ENCODE measurements around the gene FRMD8.
"Not testable (repeated sequence)": the region's sequence is repeated elsewhere in the genome, so short reads cannot be mapped to it uniquely, and the experiment has no call there.

Gene FRMD8

DNA sequence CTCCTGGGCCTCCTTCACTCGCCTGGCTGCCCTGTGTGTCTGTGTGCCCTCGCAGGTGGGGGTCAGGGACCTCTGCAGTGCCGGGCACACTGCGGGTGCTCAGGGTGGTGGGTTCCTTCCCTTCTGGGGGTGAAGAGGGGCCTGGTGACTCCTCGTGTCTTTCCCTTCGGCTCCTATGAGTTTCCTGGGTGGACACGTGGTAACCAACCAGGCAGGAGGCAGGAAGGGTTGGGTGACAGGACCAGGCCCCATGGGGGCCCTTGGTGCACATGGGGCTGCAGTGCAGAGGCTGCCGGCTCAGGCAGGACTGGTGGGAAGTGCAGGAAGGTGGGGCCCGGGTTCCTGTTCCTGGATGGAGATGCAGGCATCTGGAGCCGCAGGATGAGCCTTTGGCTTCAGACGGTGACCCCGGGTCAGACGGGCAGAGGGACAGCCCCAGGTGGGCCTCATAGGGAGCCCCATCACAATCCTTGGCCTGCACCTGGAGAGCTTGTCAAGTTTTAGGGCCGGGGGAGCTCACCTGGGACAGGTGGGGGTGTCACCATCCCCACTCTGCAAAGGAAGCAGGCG, 9.6 kb downstream of the FRMD8 start:
- DNase-seq: no peak

DNA sequence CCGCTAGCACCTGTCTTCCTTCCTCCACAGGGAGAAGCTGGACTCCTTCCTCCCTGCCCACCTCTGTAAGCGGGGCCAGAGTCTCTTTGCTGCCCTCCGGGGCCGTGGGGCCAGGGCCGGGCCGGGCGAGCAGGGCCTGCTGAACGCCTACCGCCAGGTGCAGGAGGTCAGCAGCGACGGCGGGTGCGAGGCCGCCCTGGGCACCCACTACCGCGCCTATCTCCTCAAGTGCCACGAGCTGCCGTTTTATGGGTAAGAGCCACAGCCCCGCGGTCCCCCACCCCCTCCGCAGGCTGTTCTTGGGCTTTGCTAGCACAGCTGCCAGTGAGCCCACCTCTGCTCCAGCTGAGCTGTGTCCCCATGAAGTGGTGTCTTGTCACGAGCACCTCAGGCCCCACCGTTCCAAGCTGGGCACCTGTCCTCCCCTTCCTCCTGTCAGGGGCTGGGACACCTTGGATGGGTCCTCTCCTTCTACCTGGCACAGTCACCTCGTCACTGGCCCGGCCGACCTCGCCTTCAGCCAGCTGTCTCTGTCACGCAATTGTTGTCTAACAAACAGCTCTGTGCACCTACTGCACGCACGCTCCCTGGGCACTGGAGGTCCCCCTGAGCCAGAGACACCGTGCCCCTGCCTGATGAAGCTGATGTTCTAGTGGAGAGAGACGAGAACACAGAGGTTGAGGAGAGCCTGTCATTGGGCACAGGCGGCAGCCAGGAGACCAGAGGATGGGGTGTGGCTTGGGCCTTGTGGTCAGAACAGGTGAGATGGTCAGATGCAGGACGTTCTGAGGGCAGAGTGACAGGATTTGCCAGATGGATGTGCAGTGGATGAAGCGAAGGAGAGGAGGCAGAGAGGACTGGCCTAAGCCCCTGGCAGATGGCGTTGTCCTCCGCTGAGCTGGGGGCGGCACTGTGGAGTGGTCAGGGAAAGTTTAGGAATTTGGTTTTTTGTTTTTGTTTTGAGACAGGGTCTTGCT, 10.6 kb downstream of the FRMD8 start:
- DNase-seq: no peak

DNA sequence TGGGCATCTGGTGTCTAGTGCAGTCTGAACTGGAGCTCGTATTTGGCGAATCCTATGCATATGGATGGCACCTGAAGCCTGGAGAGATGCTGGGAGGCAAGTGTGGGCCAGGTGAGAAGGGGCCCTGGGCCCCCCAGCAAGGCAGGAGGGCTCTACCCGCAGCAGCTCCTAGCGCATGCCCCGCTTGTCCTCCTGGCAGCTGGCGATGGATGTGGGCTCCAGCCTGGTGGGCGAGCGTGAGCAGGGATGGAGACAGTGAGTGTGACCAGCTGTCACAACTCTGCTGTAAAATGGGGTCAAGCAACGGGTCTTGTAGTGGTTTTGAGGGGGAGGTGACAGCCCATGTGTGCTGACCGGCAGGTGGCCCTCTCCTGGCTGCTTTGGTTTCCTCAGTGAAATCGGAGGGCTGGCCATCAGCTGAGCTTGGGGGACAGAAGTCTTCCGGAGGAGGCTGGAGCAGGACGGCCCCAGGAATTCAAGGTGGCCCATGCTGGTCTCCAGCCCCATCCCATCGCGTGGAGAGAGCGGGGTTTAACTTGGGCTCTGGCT, 12.0 kb downstream of the FRMD8 start:
- no peak for DNase-seq

DNA sequence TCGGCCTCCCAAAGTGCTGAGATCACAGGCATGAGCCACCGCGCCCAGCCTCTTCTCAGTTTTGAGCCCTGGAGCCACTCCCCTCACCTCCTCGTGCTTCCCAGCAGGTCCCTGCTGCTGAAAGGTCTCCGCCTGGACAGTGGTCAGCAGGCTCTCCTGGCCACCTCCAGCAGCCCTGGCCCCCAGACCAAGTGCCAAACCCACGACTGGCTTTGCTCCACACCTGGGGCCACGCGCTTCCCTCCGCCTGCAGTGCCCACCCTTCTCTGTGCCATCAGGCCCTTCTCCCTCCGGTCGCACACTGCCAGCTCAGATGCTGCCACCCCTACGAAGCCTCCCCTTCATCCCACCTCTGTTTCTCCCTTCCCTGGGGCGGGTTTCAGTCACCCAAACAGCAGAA, 12.8 kb downstream of the FRMD8 start:
- DNase-seq: no peak

- DNase-seq: no peak
Observed at GRCh38 chr11:65399845-65400244, 13.4 kb downstream of the FRMD8 start.

DNA sequence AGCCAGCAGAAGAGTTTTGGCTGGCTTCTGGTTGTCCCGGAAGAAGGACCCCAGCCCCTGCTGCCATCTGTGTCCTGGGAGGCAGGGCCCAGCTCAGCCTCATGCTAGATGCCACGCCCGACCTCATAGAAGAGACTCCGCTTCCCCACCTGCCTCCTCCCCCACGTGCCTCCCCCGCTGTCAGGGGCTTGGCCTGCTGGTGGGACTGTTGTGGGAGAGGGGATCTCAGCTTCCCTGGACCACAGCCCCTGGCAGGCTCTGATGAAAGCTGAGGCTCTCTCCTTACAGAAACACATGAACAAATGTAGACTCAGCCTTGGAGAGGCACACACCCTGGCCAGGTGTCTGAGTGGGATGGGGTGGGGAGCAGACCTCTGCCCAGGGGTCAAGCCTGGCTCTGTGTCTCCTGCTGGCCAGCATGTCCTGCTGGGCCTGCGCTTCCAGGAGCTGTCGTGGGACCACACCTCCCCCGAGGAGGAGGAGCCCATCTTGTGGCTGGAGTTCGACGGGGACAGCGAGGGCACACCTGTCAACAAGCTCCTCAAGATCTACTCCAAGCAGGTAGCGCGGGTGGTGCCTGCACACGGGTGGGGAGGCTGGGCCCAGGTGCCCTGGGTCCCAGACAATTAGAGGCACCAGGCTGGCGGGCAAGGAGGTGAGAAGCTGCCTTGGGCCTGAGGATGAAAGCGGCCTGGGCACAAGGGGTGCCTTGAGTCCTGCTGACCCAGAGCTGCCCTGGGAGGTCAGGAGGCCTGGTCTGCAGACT, 14.1 kb downstream of the FRMD8 start:
- DNase-seq: no peak

DNA sequence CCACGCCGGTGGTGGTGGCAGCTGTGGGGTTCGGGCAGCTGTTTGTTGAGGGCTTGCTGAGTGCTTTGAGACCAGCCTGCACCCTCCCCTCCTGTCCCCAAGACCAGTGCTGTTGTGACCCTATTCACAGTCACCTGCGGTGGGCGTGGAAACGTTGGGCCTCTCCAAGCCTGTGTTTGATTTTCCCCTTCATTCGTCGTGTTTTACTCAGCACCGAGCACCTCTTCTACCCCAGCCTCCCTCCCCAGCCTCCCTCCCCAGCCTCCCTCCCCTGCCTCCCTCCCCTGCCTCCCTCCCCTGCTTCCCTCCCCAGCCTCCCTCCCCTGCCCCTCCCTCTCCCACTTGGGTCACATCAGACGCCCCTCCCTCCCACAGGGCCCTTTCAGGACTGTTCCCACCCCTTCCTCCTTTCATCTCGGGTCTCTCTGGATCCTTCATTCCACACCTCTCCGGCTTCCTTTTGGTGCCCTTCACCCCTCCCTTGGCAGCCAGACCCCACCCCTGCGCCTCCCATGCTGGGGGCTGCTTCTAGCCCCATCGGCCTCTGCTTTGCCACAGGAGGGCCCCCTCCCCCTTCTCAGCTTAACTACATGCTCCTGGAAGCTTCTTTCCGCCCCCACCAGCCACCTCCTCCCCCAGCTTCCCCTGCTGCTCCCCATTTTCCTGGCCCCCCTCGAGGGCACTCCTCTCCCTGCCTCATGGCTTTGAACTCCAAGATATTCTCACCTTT, 14.8 kb downstream of the FRMD8 start:
- no peak for DNase-seq

GRCh38 chr11:65401803-65402248, 15.4 kb downstream of the FRMD8 start:
- DNase-seq: no peak

DNA sequence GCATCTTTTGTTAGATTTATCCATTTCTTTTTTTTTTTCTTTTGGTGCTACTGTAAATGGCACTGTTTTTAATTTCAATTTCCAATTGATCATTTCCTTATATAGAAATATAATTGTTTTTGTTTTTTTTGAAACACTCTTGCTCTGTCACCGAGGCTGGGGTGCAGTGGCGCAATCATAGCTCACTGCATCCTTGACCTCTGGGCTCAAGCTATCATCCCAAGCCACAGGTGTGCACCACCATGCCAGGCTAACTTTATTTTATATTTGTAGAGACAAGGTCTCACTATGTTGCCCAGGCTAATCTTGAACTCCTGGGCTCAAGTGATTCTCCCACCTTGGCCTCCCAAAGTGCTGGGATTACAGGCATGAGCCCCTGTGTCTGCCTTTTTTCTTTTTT, 16.4 kb downstream of the FRMD8 start:
- no peak for DNase-seq

GRCh38 chr11:65403607-65404121, 17.2 kb downstream of the FRMD8 start:
- peak; percentile 80 for DNase-seq

GRCh38 chr11:65404210-65404609, 17.8 kb downstream of the FRMD8 start:
- DNase-seq: no peak

DNA sequence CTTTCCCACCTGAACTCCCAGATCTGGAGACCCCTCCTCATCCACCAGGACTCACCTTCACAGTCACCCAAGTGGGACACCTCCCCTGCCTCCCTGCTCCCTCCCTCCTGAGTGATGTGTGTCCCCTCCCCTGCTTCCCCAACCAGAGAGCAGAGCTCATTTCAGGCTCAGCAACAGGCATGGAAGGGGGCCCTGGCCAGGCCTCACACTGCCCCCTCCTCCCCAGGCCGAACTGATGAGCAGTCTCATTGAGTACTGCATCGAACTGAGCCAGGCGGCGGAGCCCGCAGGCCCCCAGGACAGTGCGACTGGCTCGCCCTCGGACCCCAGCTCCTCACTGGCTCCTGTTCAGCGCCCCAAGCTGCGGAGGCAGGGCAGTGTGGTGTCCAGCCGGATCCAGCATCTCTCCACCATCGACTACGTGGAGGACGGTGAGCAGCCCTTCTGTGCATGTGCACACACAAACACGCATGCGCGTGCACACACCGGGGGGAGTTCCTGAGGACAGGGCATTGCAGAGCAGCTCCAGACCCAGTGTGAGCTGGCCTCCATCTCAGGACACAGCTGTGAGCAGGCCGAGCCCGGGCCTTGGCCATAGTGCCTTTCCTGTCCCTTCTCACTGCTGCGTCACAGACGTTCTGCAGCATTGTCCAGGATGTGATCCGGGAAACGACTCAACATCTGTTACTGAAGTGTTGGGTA, 18.4 kb downstream of the FRMD8 start:
- no peak for DNase-seq

DNA sequence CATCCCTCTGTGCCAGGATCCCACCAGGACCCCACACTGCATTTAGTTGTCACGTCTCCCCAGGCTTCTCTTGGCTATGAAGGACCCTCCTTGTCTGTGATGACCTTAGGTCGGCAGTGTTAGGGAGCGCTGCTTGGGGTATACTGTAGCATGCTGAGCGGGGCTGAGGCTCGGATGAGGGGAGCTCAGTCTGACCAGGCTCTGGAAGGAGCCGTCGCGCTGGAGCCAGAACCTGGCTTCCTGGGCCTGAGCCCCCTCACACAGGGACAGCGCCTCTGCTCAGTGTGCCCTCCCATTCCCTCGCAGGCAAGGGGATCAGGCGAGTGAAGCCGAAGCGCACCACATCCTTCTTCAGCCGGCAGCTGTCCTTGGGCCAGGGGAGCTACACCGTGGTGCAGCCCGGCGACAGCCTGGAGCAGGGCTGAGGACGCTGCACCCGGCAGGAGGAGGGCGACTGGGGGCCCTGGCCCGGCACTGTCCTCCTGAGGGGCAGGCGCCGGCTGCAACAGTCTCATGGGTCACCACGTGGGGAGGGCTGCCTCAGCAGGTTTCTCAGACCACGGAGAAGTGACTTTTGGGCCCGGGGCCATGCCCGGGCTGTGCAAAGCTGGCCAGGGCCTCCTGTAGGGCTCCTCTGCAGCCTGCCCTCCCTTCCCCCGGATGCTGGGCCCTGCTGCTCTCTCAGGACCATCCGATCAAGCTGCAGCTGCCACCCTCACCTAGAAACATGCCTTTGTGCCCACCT, 24.7 kb downstream of the FRMD8 start:
- DNase-seq: no peak

DNA sequence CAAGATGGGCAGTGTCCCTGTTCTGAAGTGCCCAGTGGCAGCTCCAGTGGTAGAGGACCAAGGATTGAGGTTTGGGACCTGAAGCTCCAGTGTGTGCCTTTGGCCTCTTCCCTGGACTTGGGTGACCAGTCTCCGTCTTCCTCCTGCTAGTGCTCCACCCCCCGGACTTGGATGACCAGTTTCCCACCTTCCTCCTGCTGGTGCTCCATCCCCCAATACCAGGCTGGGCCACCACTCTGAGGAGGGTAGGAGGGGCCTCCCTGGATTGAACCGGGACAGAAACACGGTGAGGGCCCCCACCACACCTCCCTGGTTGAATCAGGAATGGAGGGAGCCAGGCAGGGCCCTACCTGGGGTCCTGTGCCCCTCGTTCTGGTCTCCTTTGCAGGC, 25.2 kb downstream of the FRMD8 start:
- DNase-seq: no peak

- no peak for DNase-seq
Observed at GRCh38 chr11:65412271-65413076, 26.0 kb downstream of the FRMD8 start.

GRCh38 chr11:65413077-65413664, 26.7 kb downstream of the FRMD8 start:
- not testable (repeated sequence) for DNase-seq

- no peak for DNase-seq
Observed at GRCh38 chr11:65414776-65415498, 28.5 kb downstream of the FRMD8 start.

DNA sequence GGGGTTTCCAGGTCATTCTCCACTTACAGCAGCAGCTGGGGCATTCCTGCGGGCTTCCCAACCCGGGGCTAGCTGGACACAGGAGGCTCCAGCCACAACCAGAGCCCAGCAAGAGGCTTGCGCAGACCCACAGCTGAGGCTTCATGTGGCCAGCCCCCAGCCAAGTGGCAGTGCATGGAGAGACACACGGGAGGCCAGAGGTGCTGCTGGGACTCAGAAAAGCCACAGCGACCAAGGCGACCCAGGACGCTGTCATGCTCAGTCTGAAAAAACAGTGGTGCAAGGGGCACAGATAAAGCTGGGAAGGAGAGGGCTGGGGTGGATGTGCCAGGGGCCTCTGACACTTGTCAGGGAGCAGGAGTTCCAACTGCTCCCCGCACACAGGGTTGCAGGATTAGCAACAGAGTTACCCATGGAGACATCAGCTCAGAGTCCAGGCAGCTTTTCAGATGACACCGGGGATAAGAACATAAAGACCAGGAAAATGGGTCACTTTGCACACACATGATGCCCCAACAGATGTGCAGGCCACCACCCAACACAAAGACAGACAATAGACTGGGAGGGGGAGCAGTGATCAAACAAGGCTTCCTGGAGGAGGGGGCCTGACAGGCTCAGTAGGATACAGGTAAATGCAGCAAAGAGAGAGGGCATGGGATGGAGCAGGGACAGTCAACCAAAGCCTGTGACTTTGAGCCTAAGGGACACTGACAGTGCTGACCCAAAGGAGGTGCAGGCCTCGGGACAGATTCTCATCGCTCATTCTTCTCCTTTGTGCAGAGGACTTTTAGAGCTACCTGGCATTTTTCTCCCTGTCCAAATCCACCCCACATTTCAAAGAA, 29.3 kb downstream of the FRMD8 start:
- DNase-seq: no peak

Data from suppressor macrophage treated with lipopolysaccharide for 4 hours (primary cell).